Measurements from ENCODE around the gene TBX19. TPM values are rescaled to one million over a fixed set of nuclear protein-coding genes. Genes with fewer than 3 reads are reported as not detected.

The TBX19 gene
- total RNA-seq = 1 to 10 TPM in 1 of 9 donors, under 1 TPM in 7, not detected in 1; 0.19 to 1.3 (median 0.34) TPM
- polyA plus RNA-seq = under 1 TPM; 0.21 to 0.34 TPM
- long read RNA-seq, donor 1 = 0 reads
- long read RNA-seq, donor 2, partial matches to known transcripts = 0 of 1 reads
- long read RNA-seq, donor 2, other reads (novel, unspliced or antisense) = 1 of 1 reads
- long read RNA-seq, donor 3 = 0 reads

- Histone ChIP-seq H3K4me1 (no peaks in the 10 kb centered on the region), H3K9me3 (peaks cover 0 to 17% (median 0%) of the 10 kb centered on the region in 12 donors), H3K36me3 (no peaks in the 10 kb centered on the region), H3K27me3 (no peaks in the 10 kb centered on the region), H3K4me3 (no peak within 1 kb of the TSS), H3K27ac (no peak within 1 kb of the TSS)
- ATAC-seq = no peak
- WGBS, 4 donors = 89 to 92% (median 89%) methylated on average over 7 of the region's 7 CpGs
- no peak for TF ChIP-seq POLR2A (IDR thresholded peaks at IDR 0.05)
- DNase-seq = no peak
- intact Hi-C loops (cut with DNase I) = no loop called here
These were observed at the start of gene TBX19 for GRCh38 chr1:168280296-168280927. TBX19 (plus strand) TSS chr1:168280877; CDS start chr1:168281091, 214 bp downstream.

GRCh38 chr1:168234846-168235547 is 45.7 kb upstream of the TBX19 start:
- H3K27ac ChIP-seq = no peak overlapping the region
- ATAC-seq (peak; percentile 46 to 67 (median 63)), DNase-seq (no peak)
- peak; percentile 31 to 59 (median 46) for TF ChIP-seq CTCF (IDR thresholded peaks at IDR 0.05)
- no peak for TF ChIP-seq POLR2A (IDR thresholded peaks at IDR 0.05)
- no peaks in the 10 kb centered on the region for H3K27me3 ChIP-seq
- no peak overlapping the region for H3K4me3 ChIP-seq
- H3K36me3 ChIP-seq = peaks cover 0 to 97% (median 88%) of the 10 kb centered on the region in 9 donors
- H3K4me1 ChIP-seq = peaks cover 0 to 29% (median 9%) of the 10 kb centered on the region in 12 donors
- H3K9me3 ChIP-seq = no peaks in the 10 kb centered on the region
- 92 to 95% (median 93%) methylated on average over 8 of the region's 8 CpGs for WGBS, 4 donors
- intact Hi-C loops (cut with DNase I) = no loop called here

- peak in 1 of 4 donors; percentile 20 for ATAC-seq
- H3K4me1 ChIP-seq = peaks cover 0 to 27% (median 9%) of the 10 kb centered on the region in 12 donors
- no peaks in the 10 kb centered on the region for H3K27me3 ChIP-seq
- intact Hi-C loops (cut with DNase I) = no loop called here
- no peak for TF ChIP-seq CTCF (IDR thresholded peaks at IDR 0.05)
- no peak for TF ChIP-seq POLR2A (IDR thresholded peaks at IDR 0.05)
- no peak for DNase-seq
- peak overlapping the region in 1 of 12 donors; percentile 35 for H3K27ac ChIP-seq
- no peak overlapping the region for H3K4me3 ChIP-seq
- H3K36me3 ChIP-seq = peaks cover 0 to 99% (median 93%) of the 10 kb centered on the region in 9 donors
- H3K9me3 ChIP-seq = no peaks in the 10 kb centered on the region
These were observed 45.2 kb upstream of the TBX19 start for GRCh38 chr1:168235548-168235885.

- no peak for DNase-seq
- Histone ChIP-seq H3K27me3 (no peaks in the 10 kb centered on the region), H3K4me3 (no peak overlapping the region), H3K27ac (peak overlapping the region in 1 of 12 donors; percentile 35), H3K36me3 (peaks cover 0 to 100% (median 96%) of the 10 kb centered on the region in 9 donors), H3K9me3 (no peaks in the 10 kb centered on the region), H3K4me1 (peaks cover 0 to 25% (median 9%) of the 10 kb centered on the region in 12 donors)
- no peak for TF ChIP-seq POLR2A (IDR thresholded peaks at IDR 0.05)
- no peak for TF ChIP-seq CTCF (IDR thresholded peaks at IDR 0.05)
- intact Hi-C loops (cut with DNase I) = no loop called here
- no peak for ATAC-seq
- 81 to 88% (median 83%) methylated on average over 3 of the region's 3 CpGs for WGBS, 4 donors
These were observed 44.7 kb upstream of the TBX19 start for GRCh38 chr1:168235937-168236336.
